Breast epithelium (tissue), 4 donors: ENCODE results near the gene CNGA2. TPM values are rescaled to one million over a fixed set of nuclear protein-coding genes. Genes with fewer than 3 reads are reported as not detected.
"Not testable (repeated sequence)": the region's sequence is repeated elsewhere in the genome, so short reads cannot be mapped to it uniquely, and the experiment has no call there.

Source experiments
- DNase-seq, 2 donors: peaks; one replicate each; pipeline ENCODE4 v3.0.0-alpha.2; 2019; ENCODE audit warnings: low spot score in 2 of 2
- H3K27ac ChIP-seq, 2 donors: fragments of 200-600 bp; sonication (generic) in 1 of 2; one replicate each; pipeline ENCODE4 v1.5.1; 2016 to 2019; ENCODE audit warnings: mild to moderate bottlenecking in 1 of 2
- H3K27me3 ChIP-seq, 2 donors: fragments of 200-600 bp; sonication (generic) in 1 of 2; one replicate each; pipeline versions ENCODE4 v1.5.1 to v1.6.0; 2017 to 2019; ENCODE audit warnings: control low read depth in 1 of 2, mild to moderate bottlenecking in 1 of 2
- H3K36me3 ChIP-seq: fragments of 200-600 bp; one replicate; pipeline ENCODE4 v1.5.1; 2019
- H3K4me1 ChIP-seq, 2 donors: fragments of 200-600 bp; sonication (generic); one replicate each; pipeline ENCODE4 v1.5.1; 2016 to 2019; ENCODE audit warnings: control low read depth in 1 of 2
- H3K4me3 ChIP-seq, 3 donors: fragments of 200-600 bp; sonication (generic); 1 replicate in 2 of 3; 2 replicates in 1 of 3; pipeline ENCODE4 v1.5.1; 2016 to 2019; ENCODE audit warnings: mild to moderate bottlenecking in 3 of 3, moderate library complexity in 2 of 3
- H3K9me3 ChIP-seq, 2 donors: fragments of 200-600 bp; sonication (generic) in 1 of 2; one replicate each; pipeline ENCODE4 v1.5.1; 2016 to 2019; ENCODE audit warnings: control low read depth in 1 of 2
- POLR2A ChIP-seq: fragments of 450-650 bp; IDR thresholded peaks from one replicate; pipeline ENCODE4 v1.6.1; 2016; ENCODE audit warnings: antibody characterized with exemption, mild to moderate bottlenecking, moderate library complexity
- POLR2AphosphoS5 ChIP-seq, 3 donors: sonication (generic); formaldehyde crosslinking; IDR thresholded peaks; one replicate each; pipeline ENCODE4 v1.6.1; 2017; ENCODE audit warnings: antibody characterized with exemption in 3 of 3
- intact Hi-C: fragments of 100-400 bp; cut with DNase I; formaldehyde crosslinking; loops from one replicate; pipeline ENCODE4 v1.15.1; 2023; ENCODE audit warnings: low total_unique reads
- total RNA-seq, 3 donors: library from RNA; depleted of rRNA; stranded (reverse); fragments of >200 nt; gene quantifications; one replicate each; pipeline ENCODE4 v1.1.0, GENCODE V29; 2016
- TF ChIP-seq, protein P1 (sequence below), 3 donors: fragments of 450-650 bp; IDR thresholded peaks; one replicate each; pipeline ENCODE4 v1.5.1; 2016 to 2017; ENCODE audit warnings: antibody characterized with exemption in 3 of 3, mild to moderate bottlenecking in 3 of 3, moderate library complexity in 3 of 3

CNGA2 gene
- total RNA-seq, 3 donors from 2014 or later: not detected

GRCh38 chrX:151694661-151695582 is 39.6 kb upstream of the CNGA2 start, which contains the start of gene PRRG3:
PRRG3 (plus strand) TSS chrX:151695458; CDS start chrX:151698815, 3,357 bp downstream.
- no peaks in the 10 kb centered on the region for H3K9me3 ChIP-seq

GRCh38 chrX:151695583-151696340 is 38.8 kb upstream of the CNGA2 start:
- Histone ChIP-seq H3K36me3 (no peaks in the 10 kb centered on the region), H3K9me3 (no peaks in the 10 kb centered on the region), H3K27ac (peak overlapping the region; percentile 45 to 69), H3K27me3 (peaks cover 0 to 46% of the 10 kb centered on the region in 2 donors), H3K4me3 (peak overlapping the region; percentile 31 to 61 (median 50)), H3K4me1 (no peaks in the 10 kb centered on the region)
- no peak for DNase-seq
- no peak for TF ChIP-seq POLR2A
- TF ChIP-seq, protein P1, sequence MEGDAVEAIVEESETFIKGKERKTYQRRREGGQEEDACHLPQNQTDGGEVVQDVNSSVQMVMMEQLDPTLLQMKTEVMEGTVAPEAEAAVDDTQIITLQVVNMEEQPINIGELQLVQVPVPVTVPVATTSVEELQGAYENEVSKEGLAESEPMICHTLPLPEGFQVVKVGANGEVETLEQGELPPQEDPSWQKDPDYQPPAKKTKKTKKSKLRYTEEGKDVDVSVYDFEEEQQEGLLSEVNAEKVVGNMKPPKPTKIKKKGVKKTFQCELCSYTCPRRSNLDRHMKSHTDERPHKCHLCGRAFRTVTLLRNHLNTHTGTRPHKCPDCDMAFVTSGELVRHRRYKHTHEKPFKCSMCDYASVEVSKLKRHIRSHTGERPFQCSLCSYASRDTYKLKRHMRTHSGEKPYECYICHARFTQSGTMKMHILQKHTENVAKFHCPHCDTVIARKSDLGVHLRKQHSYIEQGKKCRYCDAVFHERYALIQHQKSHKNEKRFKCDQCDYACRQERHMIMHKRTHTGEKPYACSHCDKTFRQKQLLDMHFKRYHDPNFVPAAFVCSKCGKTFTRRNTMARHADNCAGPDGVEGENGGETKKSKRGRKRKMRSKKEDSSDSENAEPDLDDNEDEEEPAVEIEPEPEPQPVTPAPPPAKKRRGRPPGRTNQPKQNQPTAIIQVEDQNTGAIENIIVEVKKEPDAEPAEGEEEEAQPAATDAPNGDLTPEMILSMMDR (IDR thresholded peaks at IDR 0.05): no peak
- TF ChIP-seq POLR2AphosphoS5 (IDR thresholded peaks at IDR 0.05): no peak
- intact Hi-C loops: no loop called here

More at GRCh38 chrX:151694661-151695582, 39.6 kb upstream of the CNGA2 start, which contains the start of gene PRRG3:
- Histone ChIP-seq H3K27ac (peak within 1 kb of the TSS; percentile 45 to 69), H3K4me1 (no peaks in the 10 kb centered on the region), H3K4me3 (peak within 1 kb of the TSS; percentile 31 to 61 (median 50)), H3K36me3 (no peaks in the 10 kb centered on the region), H3K27me3 (peaks cover 0 to 47% of the 10 kb centered on the region in 2 donors)
- no peak for DNase-seq
- intact Hi-C loops: no loop called here
- TF ChIP-seq, protein P1 (IDR thresholded peaks at IDR 0.05): no peak
- no peak for TF ChIP-seq POLR2AphosphoS5 (IDR thresholded peaks at IDR 0.05)
- no peak for TF ChIP-seq POLR2A

GRCh38 chrX:151697082-151697481 is 37.5 kb upstream of the CNGA2 start:
- H3K27ac ChIP-seq: peak overlapping the region in 1 of 2 donors; percentile 77
- intact Hi-C loops: not testable (repeated sequence)

GRCh38 chrX:151697522-151697921 is 37.0 kb upstream of the CNGA2 start:
- Histone ChIP-seq H3K36me3 (no peaks in the 10 kb centered on the region), H3K4me1 (no peaks in the 10 kb centered on the region), H3K27me3 (peaks cover 0 to 45% of the 10 kb centered on the region in 2 donors), H3K27ac (peak overlapping the region in 1 of 2 donors; percentile 77), H3K9me3 (no peaks in the 10 kb centered on the region), H3K4me3 (peak overlapping the region in 1 of 3 donors; percentile 37)
- intact Hi-C loops: no loop called here
- no peak for DNase-seq
- peak in 1 of 3 donors; percentile 14 for TF ChIP-seq POLR2AphosphoS5 (IDR thresholded peaks at IDR 0.05)
- TF ChIP-seq, protein P1 (IDR thresholded peaks at IDR 0.05): no peak

More at GRCh38 chrX:151697082-151697481, 37.5 kb upstream of the CNGA2 start:
- H3K36me3 ChIP-seq, H3K9me3 ChIP-seq, H3K4me1 ChIP-seq, DNase-seq: not testable (repeated sequence)
- peaks cover 0 to 42% of the 10 kb centered on the region in 2 donors for H3K27me3 ChIP-seq
- H3K4me3 ChIP-seq: peak overlapping the region in 1 of 3 donors; percentile 37

- H3K27ac ChIP-seq: no peak overlapping the region
- H3K9me3 ChIP-seq: no peaks in the 10 kb centered on the region
- no peak overlapping the region for H3K4me3 ChIP-seq
- TF ChIP-seq, protein P1 (IDR thresholded peaks at IDR 0.05): no peak
- TF ChIP-seq POLR2AphosphoS5 (IDR thresholded peaks at IDR 0.05): no peak
- no peak for TF ChIP-seq POLR2A
- DNase-seq: no peak
- no peaks in the 10 kb centered on the region for H3K36me3 ChIP-seq
- no peaks in the 10 kb centered on the region for H3K4me1 ChIP-seq
- intact Hi-C loops: no loop called here
- H3K27me3 ChIP-seq: peaks cover 0 to 37% of the 10 kb centered on the region in 2 donors
These were observed 36.1 kb upstream of the CNGA2 start for GRCh38 chrX:151698485-151698884.
